Thyroid gland (tissue), 4 donors: ENCODE measurements around the gene MAP3K8. TPM values are rescaled to one million over a fixed set of nuclear protein-coding genes. Genes with fewer than 3 reads are reported as not detected.
A peak's percentile ranks its signal among the peaks of the same experiment; 100 is the strongest.

Experiments
- DNase-seq, 2 donors: peaks; one replicate each; pipeline ENCODE4 v3.0.0-alpha.2; 2019
- H3K27ac ChIP-seq, 3 donors: fragments of 200-600 bp; sonication (generic); 1 replicate in 2 of 3; 2 replicates in 1 of 3; pipeline ENCODE4 v1.5.1; 2016 to 2019; ENCODE audit warnings: mild to moderate bottlenecking in 1 of 3, moderate library complexity in 1 of 3
- H3K27me3 ChIP-seq: fragments of 200-600 bp; sonication (generic); one replicate; pipeline ENCODE4 v1.5.1; 2019
- H3K36me3 ChIP-seq, 2 donors: fragments of 200-600 bp; sonication (generic); one replicate each; pipeline ENCODE4 v1.5.1; 2016 to 2019
- H3K4me1 ChIP-seq, 2 donors: fragments of 200-600 bp; sonication (generic); one replicate each; pipeline ENCODE4 v1.5.1; 2017 to 2019
- H3K4me3 ChIP-seq, 3 donors: fragments of 200-600 bp; sonication (generic); replicated peaks in 1 of 3; 1 replicate in 2 of 3; 2 replicates in 1 of 3; pipeline ENCODE4 v1.5.1; 2016; ENCODE audit warnings: mild to moderate bottlenecking in 1 of 3
- H3K9me3 ChIP-seq: fragments of 200-600 bp; sonication (generic); one replicate; pipeline ENCODE4 v1.5.1; 2017
- POLR2A ChIP-seq, 2 donors: fragments of 450-650 bp; IDR thresholded peaks; one replicate each; pipeline ENCODE4 v1.6.1; 2017; ENCODE audit warnings: antibody characterized with exemption in 2 of 2, mild to moderate bottlenecking in 2 of 2, moderate library complexity in 1 of 2
- WGBS, 2 donors: methylation state at CpG; one replicate each; pipeline ENCODE4 v1.1.5; 2017; 5-methylcytosine and 5-hydroxymethylcytosine counted together
- intact Hi-C: fragments of 100-400 bp; cut with DNase I; formaldehyde crosslinking; loops from one replicate; pipeline ENCODE4 v1.15.1; 2023
- total RNA-seq, 4 donors: library from RNA; depleted of rRNA; stranded (reverse); fragments of >200 nt; gene quantifications; one replicate each; pipeline ENCODE4 v1.2.3, GENCODE V29; 2016
- TF ChIP-seq, protein P1 (sequence below), 6 experiments: fragments of 200-600 bp in 3 of 6; fragments of 450-650 bp in 3 of 6; sonication (generic) in 3 of 6; IDR thresholded peaks; one replicate each; pipeline ENCODE4 v1.5.1; 2016 to 2019; ENCODE audit warnings: antibody characterized with exemption in 6 of 6, mild to moderate bottlenecking in 2 of 6, inconsistent platforms in 1 of 6, moderate library complexity in 1 of 6

The MAP3K8 gene
- total RNA-seq, 4 donors from 2014 or later: 9.7 to 37.9 (median 22.7) TPM

DNA sequence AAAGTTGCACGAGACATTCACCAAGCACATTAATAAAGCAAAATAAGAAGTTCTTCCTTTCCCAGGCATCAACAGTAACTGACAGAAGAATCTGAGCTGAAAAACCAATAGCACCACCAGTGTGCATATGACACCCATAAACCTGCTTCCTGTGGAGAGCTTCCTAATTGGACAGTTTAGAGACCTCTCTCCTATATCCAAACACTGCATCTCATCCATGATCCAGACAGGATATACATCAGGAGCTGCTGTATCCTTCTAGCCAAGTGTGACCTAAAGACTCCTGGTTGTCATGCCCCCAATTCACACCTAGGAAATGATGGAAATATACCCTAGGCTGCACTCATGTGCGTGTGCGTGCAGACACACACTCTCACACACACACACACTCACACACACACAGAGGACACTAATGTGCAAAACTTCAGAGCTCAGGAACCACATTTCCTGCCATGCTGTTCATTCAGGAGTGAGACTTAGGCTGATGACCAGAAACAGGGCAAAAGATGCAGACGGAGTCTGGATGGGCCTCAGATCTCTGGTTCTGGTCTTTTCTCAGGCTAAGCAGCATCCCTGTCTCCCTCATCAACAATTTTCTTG, 58.0 kb downstream of the MAP3K8 start:
- TF ChIP-seq, protein P1, sequence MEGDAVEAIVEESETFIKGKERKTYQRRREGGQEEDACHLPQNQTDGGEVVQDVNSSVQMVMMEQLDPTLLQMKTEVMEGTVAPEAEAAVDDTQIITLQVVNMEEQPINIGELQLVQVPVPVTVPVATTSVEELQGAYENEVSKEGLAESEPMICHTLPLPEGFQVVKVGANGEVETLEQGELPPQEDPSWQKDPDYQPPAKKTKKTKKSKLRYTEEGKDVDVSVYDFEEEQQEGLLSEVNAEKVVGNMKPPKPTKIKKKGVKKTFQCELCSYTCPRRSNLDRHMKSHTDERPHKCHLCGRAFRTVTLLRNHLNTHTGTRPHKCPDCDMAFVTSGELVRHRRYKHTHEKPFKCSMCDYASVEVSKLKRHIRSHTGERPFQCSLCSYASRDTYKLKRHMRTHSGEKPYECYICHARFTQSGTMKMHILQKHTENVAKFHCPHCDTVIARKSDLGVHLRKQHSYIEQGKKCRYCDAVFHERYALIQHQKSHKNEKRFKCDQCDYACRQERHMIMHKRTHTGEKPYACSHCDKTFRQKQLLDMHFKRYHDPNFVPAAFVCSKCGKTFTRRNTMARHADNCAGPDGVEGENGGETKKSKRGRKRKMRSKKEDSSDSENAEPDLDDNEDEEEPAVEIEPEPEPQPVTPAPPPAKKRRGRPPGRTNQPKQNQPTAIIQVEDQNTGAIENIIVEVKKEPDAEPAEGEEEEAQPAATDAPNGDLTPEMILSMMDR (IDR thresholded peaks at IDR 0.05): no peak
- TF ChIP-seq POLR2A (IDR thresholded peaks at IDR 0.05): no peak
- DNase-seq: no peak
- no peaks in the 10 kb centered on the region for H3K9me3 ChIP-seq
- H3K4me3 ChIP-seq: no peak overlapping the region
- no peaks in the 10 kb centered on the region for H3K27me3 ChIP-seq
- WGBS, 2 donors: 86 to 94% methylated on average over 4 of the region's 4 CpGs
- intact Hi-C loops: no loop called here
- H3K4me1 ChIP-seq: no peaks in the 10 kb centered on the region
- no peak overlapping the region for H3K27ac ChIP-seq
- H3K36me3 ChIP-seq: no peaks in the 10 kb centered on the region

GRCh38 chr10:30493609-30494530, 59.9 kb downstream of the MAP3K8 start:
- TF ChIP-seq POLR2A (IDR thresholded peaks at IDR 0.05): no peak
- TF ChIP-seq, protein P1 (IDR thresholded peaks at IDR 0.05): peak in 1 of 6 experiments; percentile 7
- H3K4me3 ChIP-seq: no peak overlapping the region
- H3K36me3 ChIP-seq: no peaks in the 10 kb centered on the region
- intact Hi-C loops: no loop called here
- peak in 1 of 2 donors; percentile 13 for DNase-seq
- H3K27me3 ChIP-seq: no peaks in the 10 kb centered on the region
- H3K4me1 ChIP-seq: peaks cover 0 to 6% of the 10 kb centered on the region in 2 donors
- H3K27ac ChIP-seq: no peak overlapping the region
- 82 to 88% methylated on average over 11 of the region's 11 CpGs for WGBS, 2 donors
- no peaks in the 10 kb centered on the region for H3K9me3 ChIP-seq

- Histone ChIP-seq H3K4me3 (no peak overlapping the region), H3K27ac (no peak overlapping the region)
- DNase-seq: no peak
Measured at GRCh38 chr10:30494558-30494957, 60.6 kb downstream of the MAP3K8 start.

GRCh38 chr10:30495687-30496086, 61.7 kb downstream of the MAP3K8 start:
- H3K36me3 ChIP-seq: no peaks in the 10 kb centered on the region
- H3K4me3 ChIP-seq: no peak overlapping the region
- no peak for DNase-seq
- H3K27ac ChIP-seq: no peak overlapping the region
- H3K9me3 ChIP-seq: no peaks in the 10 kb centered on the region
- TF ChIP-seq POLR2A (IDR thresholded peaks at IDR 0.05): no peak
- TF ChIP-seq, protein P1 (IDR thresholded peaks at IDR 0.05): no peak
- intact Hi-C loops: no loop called here
- WGBS, 2 donors: 83 to 86% methylated on average over 6 of the region's 6 CpGs
- no peaks in the 10 kb centered on the region for H3K27me3 ChIP-seq
- H3K4me1 ChIP-seq: peaks cover 0 to 6% of the 10 kb centered on the region in 2 donors

More at GRCh38 chr10:30494558-30494957, 60.6 kb downstream of the MAP3K8 start:
- 85 to 90% methylated on average over 4 of the region's 4 CpGs for WGBS, 2 donors
- Histone ChIP-seq H3K27me3 (no peaks in the 10 kb centered on the region), H3K9me3 (no peaks in the 10 kb centered on the region), H3K4me1 (peaks cover 0 to 6% of the 10 kb centered on the region in 2 donors), H3K36me3 (no peaks in the 10 kb centered on the region)
- no peak for TF ChIP-seq POLR2A (IDR thresholded peaks at IDR 0.05)
- TF ChIP-seq, protein P1 (IDR thresholded peaks at IDR 0.05): no peak
- intact Hi-C loops: no loop called here

GRCh38 chr10:30499816-30500215, 65.8 kb downstream of the MAP3K8 start:
- 85 to 88% methylated on average over 1 of the region's 1 CpG for WGBS, 2 donors
- DNase-seq: no peak
- TF ChIP-seq, protein P1 (IDR thresholded peaks at IDR 0.05): no peak
- no peak for TF ChIP-seq POLR2A (IDR thresholded peaks at IDR 0.05)
- H3K27me3 ChIP-seq: no peaks in the 10 kb centered on the region
- no peak overlapping the region for H3K27ac ChIP-seq
- intact Hi-C loops: no loop called here
- H3K9me3 ChIP-seq: no peaks in the 10 kb centered on the region
- H3K4me3 ChIP-seq: no peak overlapping the region
- peaks cover 0 to 13% of the 10 kb centered on the region in 2 donors for H3K4me1 ChIP-seq
- H3K36me3 ChIP-seq: no peaks in the 10 kb centered on the region
